ENCODE results near the gene ZBTB16. TPM values are rescaled to one million over a fixed set of nuclear protein-coding genes. Genes with fewer than 3 reads are reported as not detected.

The ZBTB16 gene
- total and polyA plus RNA-seq, 2 experiments from 2014 or later, result 8.7 to 10.5 TPM

DNA sequence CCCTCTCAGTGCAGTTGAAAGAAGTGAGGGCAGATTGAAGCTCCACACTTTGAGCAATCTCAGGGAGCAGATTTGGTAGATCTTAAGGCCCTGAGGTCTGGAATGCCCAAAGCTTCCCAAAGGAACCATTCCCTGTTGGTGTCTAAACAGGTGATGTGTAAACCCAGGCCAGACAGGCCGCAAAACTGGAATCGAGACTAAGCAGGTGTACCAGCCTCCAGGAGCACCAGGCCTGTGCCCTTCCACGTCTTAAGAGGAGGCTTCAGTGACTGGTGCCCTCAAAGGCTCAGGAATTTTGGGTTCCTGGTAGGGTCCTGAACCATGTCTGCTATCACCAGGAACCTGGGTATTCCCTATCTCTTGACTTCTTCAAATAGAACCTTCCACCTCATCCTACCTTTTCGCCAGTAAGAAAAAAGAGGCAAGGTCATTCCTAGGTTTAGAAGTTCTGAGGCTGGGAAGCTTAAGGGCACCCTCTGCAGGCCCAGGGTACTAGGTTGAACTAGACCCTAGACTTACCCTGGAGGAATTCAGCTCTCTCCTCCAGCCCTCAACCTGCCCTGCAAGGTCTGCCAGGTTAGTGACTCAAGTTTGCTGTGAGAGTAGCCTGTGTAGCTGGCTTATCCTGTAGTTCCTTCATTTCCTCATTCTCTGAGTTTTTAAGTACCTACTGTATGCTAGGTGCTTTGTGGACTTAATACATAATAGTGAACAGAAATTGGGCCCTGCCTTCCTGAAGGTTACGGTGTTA, 136.6 kb downstream of the ZBTB16 start:
- H3K4me1 ChIP-seq (ENCODE audit: low read depth), result peaks cover 39% of the 10 kb centered on the region
- no peak for DNase-seq (ENCODE audit: low read depth in 1 of 2, low spot score in 1 of 2)
- no peak overlapping the region for H3K4me3 ChIP-seq
- TF ChIP-seq, protein P1, sequence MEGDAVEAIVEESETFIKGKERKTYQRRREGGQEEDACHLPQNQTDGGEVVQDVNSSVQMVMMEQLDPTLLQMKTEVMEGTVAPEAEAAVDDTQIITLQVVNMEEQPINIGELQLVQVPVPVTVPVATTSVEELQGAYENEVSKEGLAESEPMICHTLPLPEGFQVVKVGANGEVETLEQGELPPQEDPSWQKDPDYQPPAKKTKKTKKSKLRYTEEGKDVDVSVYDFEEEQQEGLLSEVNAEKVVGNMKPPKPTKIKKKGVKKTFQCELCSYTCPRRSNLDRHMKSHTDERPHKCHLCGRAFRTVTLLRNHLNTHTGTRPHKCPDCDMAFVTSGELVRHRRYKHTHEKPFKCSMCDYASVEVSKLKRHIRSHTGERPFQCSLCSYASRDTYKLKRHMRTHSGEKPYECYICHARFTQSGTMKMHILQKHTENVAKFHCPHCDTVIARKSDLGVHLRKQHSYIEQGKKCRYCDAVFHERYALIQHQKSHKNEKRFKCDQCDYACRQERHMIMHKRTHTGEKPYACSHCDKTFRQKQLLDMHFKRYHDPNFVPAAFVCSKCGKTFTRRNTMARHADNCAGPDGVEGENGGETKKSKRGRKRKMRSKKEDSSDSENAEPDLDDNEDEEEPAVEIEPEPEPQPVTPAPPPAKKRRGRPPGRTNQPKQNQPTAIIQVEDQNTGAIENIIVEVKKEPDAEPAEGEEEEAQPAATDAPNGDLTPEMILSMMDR (IDR thresholded peaks at IDR 0.05; ENCODE audit: low read depth, low read length), result no peak
- no peak overlapping the region for H3K27ac ChIP-seq
- no peaks in the 10 kb centered on the region for H3K27me3 ChIP-seq
- H3K9me3 ChIP-seq (ENCODE audit: low read depth), result no peaks in the 10 kb centered on the region
- H3K36me3 ChIP-seq, result no peaks in the 10 kb centered on the region

DNA sequence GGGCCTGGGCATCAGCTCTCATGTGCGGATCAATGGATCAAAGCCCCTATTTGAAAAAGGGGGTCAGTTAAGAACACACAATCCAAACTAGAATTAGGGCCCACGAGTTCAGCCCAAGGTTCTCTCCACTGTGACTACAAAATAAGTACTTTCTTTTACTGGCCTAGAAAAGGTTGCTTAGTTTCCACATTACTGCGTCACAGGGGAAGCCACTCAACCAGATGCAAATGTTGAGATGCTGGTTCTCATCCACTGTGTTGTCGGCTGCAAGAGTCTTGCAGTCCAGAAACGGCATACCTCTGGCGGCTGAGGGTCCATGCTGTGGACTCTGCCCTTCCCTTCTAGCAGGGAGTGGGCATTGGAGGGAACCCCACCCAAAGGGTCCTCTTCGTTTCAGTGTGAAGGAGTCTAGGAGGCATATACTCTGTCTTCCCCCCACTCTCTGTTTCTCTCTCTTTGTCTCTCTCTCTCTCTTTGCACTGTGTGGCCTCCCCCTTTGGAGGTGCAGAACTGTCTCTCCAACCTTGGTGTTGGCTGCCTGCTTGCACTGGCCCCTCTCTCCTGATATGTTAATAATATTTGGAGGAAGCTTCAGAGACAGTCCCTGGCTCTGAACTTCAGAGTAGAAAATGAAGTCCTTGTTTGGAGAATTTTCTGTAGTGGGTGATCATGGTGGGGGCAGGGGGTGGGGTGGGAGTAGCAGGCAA, 137.6 kb downstream of the ZBTB16 start:
- Histone ChIP-seq H3K4me1 (ENCODE audit: low read depth) (peaks cover 42% of the 10 kb centered on the region), H3K4me3 (no peak overlapping the region), H3K27ac (no peak overlapping the region), H3K9me3 (ENCODE audit: low read depth) (no peaks in the 10 kb centered on the region), H3K36me3 (no peaks in the 10 kb centered on the region), H3K27me3 (no peaks in the 10 kb centered on the region)
- TF ChIP-seq, protein P1 (IDR thresholded peaks at IDR 0.05; ENCODE audit: low read depth, low read length), result no peak
- DNase-seq (ENCODE audit: low read depth in 1 of 2, low spot score in 1 of 2), result no peak

DNA sequence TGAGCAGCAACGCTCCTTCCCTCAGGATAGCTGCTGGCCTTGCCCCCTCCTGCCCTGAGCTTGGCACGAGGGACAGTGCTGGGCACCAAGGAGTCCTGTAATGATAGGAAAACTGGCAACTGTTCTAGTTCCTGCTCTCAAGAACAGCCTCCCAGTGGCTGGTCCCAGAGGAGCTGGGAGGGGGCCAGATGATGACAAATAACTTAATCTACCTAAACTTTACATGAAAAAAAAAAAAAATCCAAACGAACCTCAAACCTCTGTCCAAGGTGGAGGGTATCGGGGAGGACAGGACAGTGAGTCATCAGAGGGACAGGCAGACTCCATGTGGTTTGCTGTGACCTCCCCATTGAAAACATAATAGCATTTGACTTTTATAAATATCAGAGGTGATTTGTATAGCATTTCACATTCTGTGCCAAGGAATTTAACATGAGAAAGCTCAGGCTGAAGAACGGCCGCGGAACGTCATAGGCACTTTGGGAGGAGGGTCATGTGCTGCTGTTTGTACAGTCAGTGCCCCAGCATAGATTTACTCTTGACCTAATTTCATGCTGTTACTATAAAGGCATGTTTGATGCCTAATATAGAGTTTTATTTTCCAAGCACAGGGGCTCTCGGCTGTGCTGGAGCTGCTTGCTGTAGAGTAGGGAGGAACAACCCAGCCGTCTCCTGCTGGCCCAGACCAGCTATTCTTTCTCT, 138.4 kb downstream of the ZBTB16 start:
- peak in 1 of 2 donors; percentile 98 for DNase-seq (ENCODE audit: low read depth in 1 of 2, low spot score in 1 of 2)
- H3K27ac ChIP-seq, result no peak overlapping the region

DNA sequence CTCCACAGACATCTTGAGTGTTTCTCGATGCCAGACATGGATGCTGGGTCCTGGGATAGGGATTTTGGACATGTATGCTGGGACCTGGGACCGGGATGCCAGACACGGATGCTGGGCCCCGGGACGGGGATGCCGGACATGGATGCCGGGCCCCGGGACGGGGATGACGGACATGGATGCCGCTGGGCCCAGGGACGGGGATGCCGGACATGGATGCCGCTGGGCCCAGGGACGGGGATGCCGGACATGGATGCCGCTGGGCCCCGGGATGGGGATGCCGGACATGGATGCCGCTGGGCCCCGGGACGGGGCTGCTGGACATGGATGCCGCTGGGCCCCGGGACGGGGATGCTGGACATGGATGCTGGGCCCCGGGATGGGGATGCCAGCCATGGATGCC, 139.5 kb downstream of the ZBTB16 start:
- TF ChIP-seq, protein P1 (IDR thresholded peaks at IDR 0.05; ENCODE audit: low read depth, low read length), result no peak
- DNase-seq (ENCODE audit: low read depth in 1 of 2, low spot score in 1 of 2), result no peak
- Histone ChIP-seq H3K27ac (no peak overlapping the region), H3K4me1 (ENCODE audit: low read depth) (peaks cover 47% of the 10 kb centered on the region), H3K9me3 (ENCODE audit: low read depth) (no peaks in the 10 kb centered on the region), H3K27me3 (no peaks in the 10 kb centered on the region), H3K4me3 (no peak overlapping the region), H3K36me3 (no peaks in the 10 kb centered on the region)

More for the DNA sequence above, 138.4 kb downstream of the ZBTB16 start:
- no peaks in the 10 kb centered on the region for H3K27me3 ChIP-seq
- TF ChIP-seq, protein P1 (IDR thresholded peaks at IDR 0.05; ENCODE audit: low read depth, low read length), result no peak
- no peaks in the 10 kb centered on the region for H3K36me3 ChIP-seq
- no peaks in the 10 kb centered on the region for H3K9me3 ChIP-seq (ENCODE audit: low read depth)
- peaks cover 50% of the 10 kb centered on the region for H3K4me1 ChIP-seq (ENCODE audit: low read depth)
- no peak overlapping the region for H3K4me3 ChIP-seq

DNA sequence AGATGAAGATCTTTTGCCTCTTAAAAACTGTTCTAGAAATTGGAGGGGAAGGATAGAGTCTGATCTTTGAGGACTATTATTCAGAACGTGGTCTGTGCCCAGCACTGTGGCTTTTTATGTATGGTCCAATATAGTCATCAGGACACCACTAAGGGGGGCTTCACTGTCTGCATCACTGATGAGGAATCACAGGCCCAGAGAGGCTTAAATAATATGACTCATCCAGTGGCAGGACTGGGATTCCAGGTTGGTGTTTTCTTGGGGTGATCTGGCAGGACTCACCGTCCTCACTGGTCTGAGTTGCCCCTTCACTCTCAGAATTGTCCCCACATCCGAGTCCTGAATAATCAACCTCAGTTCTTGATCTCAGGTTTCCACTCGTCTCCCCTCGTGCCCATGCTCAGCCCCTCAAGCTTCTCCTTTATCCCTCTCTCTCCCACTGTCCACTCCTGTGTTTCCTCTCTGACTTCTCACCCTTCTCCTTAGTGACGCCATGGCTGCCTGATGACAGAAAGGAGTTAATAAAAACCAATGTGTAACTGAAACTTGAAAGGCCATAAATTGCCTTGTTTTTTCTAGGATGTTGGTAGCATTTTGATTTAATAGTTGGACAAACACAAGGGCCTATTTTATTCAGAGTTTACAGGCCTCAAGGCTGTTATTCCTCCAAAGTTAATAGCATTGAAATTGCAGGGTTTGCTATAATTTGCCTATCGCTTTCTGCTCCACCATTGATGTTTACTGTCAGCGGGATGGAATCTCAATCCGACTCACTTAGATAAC, 141.0 kb downstream of the ZBTB16 start:
- Histone ChIP-seq H3K4me3 (no peak overlapping the region), H3K9me3 (ENCODE audit: low read depth) (no peaks in the 10 kb centered on the region), H3K27me3 (no peaks in the 10 kb centered on the region), H3K36me3 (no peaks in the 10 kb centered on the region), H3K27ac (no peak overlapping the region), H3K4me1 (ENCODE audit: low read depth) (peaks cover 37% of the 10 kb centered on the region)
- TF ChIP-seq, protein P1 (IDR thresholded peaks at IDR 0.05; ENCODE audit: low read depth, low read length), result no peak
- DNase-seq (ENCODE audit: low read depth in 1 of 2, low spot score in 1 of 2), result no peak

Data from cardiac muscle cell (in vitro differentiated cells and primary cell).